ENCODE results near the gene GTPBP1. TPM values are rescaled to one million over a fixed set of nuclear protein-coding genes. Genes with fewer than 3 reads are reported as not detected.

Gene GTPBP1
- total RNA-seq, 2 donors from 2014 or later, result 135 to 192 TPM

GRCh38 chr22:38724926-38725571, 19.3 kb downstream of the GTPBP1 start:
- H3K9me3 Mint-ChIP-seq, result no peaks in the 10 kb centered on the region
- H3K36me3 Mint-ChIP-seq, result peaks cover 9% of the 10 kb centered on the region
- H3K4me1 Mint-ChIP-seq (ENCODE audit: low read depth in 2 of 2), result peaks cover 7 to 10% of the 10 kb centered on the region in 2 donors
- DNase-seq (ENCODE audit: low spot score) (no peak), ATAC-seq (peak in 1 of 2 donors; percentile 46)
- H3K27ac Mint-ChIP-seq, result peak overlapping the region in 1 of 2 donors; percentile 28
- H3K27me3 Mint-ChIP-seq, result no peaks in the 10 kb centered on the region
- no peak overlapping the region for H3K4me3 Mint-ChIP-seq

- Mint-ChIP-seq H3K9me3 (no peaks in the 10 kb centered on the region), H3K27ac (no peak overlapping the region), H3K4me3 (no peak overlapping the region), H3K36me3 (peaks cover 13% of the 10 kb centered on the region), H3K4me1 (ENCODE audit: low read depth in 2 of 2) (peaks cover 13% of the 10 kb centered on the region in 2 donors), H3K27me3 (no peaks in the 10 kb centered on the region)
- ATAC-seq (no peak), DNase-seq (ENCODE audit: low spot score) (no peak)
These were observed 20.3 kb downstream of the GTPBP1 start for GRCh38 chr22:38725900-38726655.

GRCh38 chr22:38727123-38727522, 21.4 kb downstream of the GTPBP1 start:
- Mint-ChIP-seq H3K27ac (no peak overlapping the region), H3K4me3 (no peak overlapping the region), H3K4me1 (ENCODE audit: low read depth in 2 of 2) (peaks cover 9 to 13% of the 10 kb centered on the region in 2 donors), H3K9me3 (no peaks in the 10 kb centered on the region), H3K36me3 (peaks cover 13% of the 10 kb centered on the region), H3K27me3 (no peaks in the 10 kb centered on the region)
- DNase-seq (ENCODE audit: low spot score) (no peak), ATAC-seq (no peak)

- H3K9me3 Mint-ChIP-seq, result no peaks in the 10 kb centered on the region
- H3K4me3 Mint-ChIP-seq, result no peak overlapping the region
- H3K27ac Mint-ChIP-seq, result no peak overlapping the region
- no peaks in the 10 kb centered on the region for H3K27me3 Mint-ChIP-seq
- DNase-seq (ENCODE audit: low spot score) (no peak), ATAC-seq (no peak)
- H3K4me1 Mint-ChIP-seq (ENCODE audit: low read depth in 2 of 2), result peaks cover 9 to 13% of the 10 kb centered on the region in 2 donors
- peaks cover 13% of the 10 kb centered on the region for H3K36me3 Mint-ChIP-seq
These were observed 22.0 kb downstream of the GTPBP1 start for GRCh38 chr22:38727530-38728451.

- Mint-ChIP-seq H3K4me3 (no peak overlapping the region), H3K4me1 (ENCODE audit: low read depth in 2 of 2) (peaks cover 13% of the 10 kb centered on the region in 2 donors)
These were observed 23.4 kb downstream of the GTPBP1 start for GRCh38 chr22:38728871-38729796.

GRCh38 chr22:38729946-38730345, 24.2 kb downstream of the GTPBP1 start:
- H3K9me3 Mint-ChIP-seq, result no peaks in the 10 kb centered on the region
- ATAC-seq (no peak), DNase-seq (ENCODE audit: low spot score) (no peak)
- H3K27me3 Mint-ChIP-seq, result no peaks in the 10 kb centered on the region
- peaks cover 11 to 16% of the 10 kb centered on the region in 2 donors for H3K4me1 Mint-ChIP-seq (ENCODE audit: low read depth in 2 of 2)
- H3K4me3 Mint-ChIP-seq, result no peak overlapping the region
- H3K36me3 Mint-ChIP-seq, result peaks cover 13% of the 10 kb centered on the region
- no peak overlapping the region for H3K27ac Mint-ChIP-seq

More at GRCh38 chr22:38728871-38729796, 23.4 kb downstream of the GTPBP1 start:
- ATAC-seq (no peak), DNase-seq (ENCODE audit: low spot score) (no peak)
- Mint-ChIP-seq H3K36me3 (peaks cover 13% of the 10 kb centered on the region), H3K27ac (no peak overlapping the region), H3K9me3 (no peaks in the 10 kb centered on the region), H3K27me3 (no peaks in the 10 kb centered on the region)

- H3K27me3 Mint-ChIP-seq, result no peaks in the 10 kb centered on the region
- DNase-seq (ENCODE audit: low spot score) (no peak), ATAC-seq (no peak)
- no peak overlapping the region for H3K27ac Mint-ChIP-seq
- H3K9me3 Mint-ChIP-seq, result no peaks in the 10 kb centered on the region
- peaks cover 7 to 15% of the 10 kb centered on the region in 2 donors for H3K4me1 Mint-ChIP-seq (ENCODE audit: low read depth in 2 of 2)
- H3K4me3 Mint-ChIP-seq, result no peak overlapping the region
- H3K36me3 Mint-ChIP-seq, result peaks cover 8% of the 10 kb centered on the region
These were observed 24.7 kb downstream of the GTPBP1 start for GRCh38 chr22:38730411-38730871.

GRCh38 chr22:38731703-38732161, 26.0 kb downstream of the GTPBP1 start:
- Mint-ChIP-seq H3K27ac (peak overlapping the region; percentile 41 to 53), H3K4me1 (ENCODE audit: low read depth in 2 of 2) (peaks cover 7 to 23% of the 10 kb centered on the region in 2 donors), H3K9me3 (no peaks in the 10 kb centered on the region), H3K27me3 (no peaks in the 10 kb centered on the region), H3K36me3 (peaks cover 7% of the 10 kb centered on the region), H3K4me3 (no peak overlapping the region)
- no peak for DNase-seq (ENCODE audit: low spot score)
- ATAC-seq, result no peak

- Mint-ChIP-seq H3K4me3 (no peak overlapping the region), H3K27ac (peak overlapping the region; percentile 41 to 53), H3K27me3 (no peaks in the 10 kb centered on the region), H3K9me3 (no peaks in the 10 kb centered on the region), H3K4me1 (ENCODE audit: low read depth in 2 of 2) (peaks cover 9 to 29% of the 10 kb centered on the region in 2 donors), H3K36me3 (peaks cover 13% of the 10 kb centered on the region)
- ATAC-seq, result no peak
- no peak for DNase-seq (ENCODE audit: low spot score)
These were observed 26.6 kb downstream of the GTPBP1 start for GRCh38 chr22:38732251-38732815.

- H3K4me3 Mint-ChIP-seq, result no peak overlapping the region
- DNase-seq (ENCODE audit: low spot score), result no peak
- H3K9me3 Mint-ChIP-seq, result no peaks in the 10 kb centered on the region
- ATAC-seq, result peak; percentile 56 to 59
- H3K27ac Mint-ChIP-seq, result peak overlapping the region; percentile 35 to 85
- peaks cover 16 to 38% of the 10 kb centered on the region in 2 donors for H3K4me1 Mint-ChIP-seq (ENCODE audit: low read depth in 2 of 2)
- H3K36me3 Mint-ChIP-seq, result peaks cover 13% of the 10 kb centered on the region
- no peaks in the 10 kb centered on the region for H3K27me3 Mint-ChIP-seq
These were observed 27.6 kb downstream of the GTPBP1 start for GRCh38 chr22:38733329-38733723.

- peaks cover 16 to 39% of the 10 kb centered on the region in 2 donors for H3K4me1 Mint-ChIP-seq (ENCODE audit: low read depth in 2 of 2)
- no peak overlapping the region for H3K4me3 Mint-ChIP-seq
- no peaks in the 10 kb centered on the region for H3K9me3 Mint-ChIP-seq
- ATAC-seq (peak in 1 of 2 donors; percentile 8), DNase-seq (ENCODE audit: low spot score) (no peak)
- no peaks in the 10 kb centered on the region for H3K27me3 Mint-ChIP-seq
- peaks cover 13% of the 10 kb centered on the region for H3K36me3 Mint-ChIP-seq
- H3K27ac Mint-ChIP-seq, result peak overlapping the region; percentile 74 to 85
These were observed 28.1 kb downstream of the GTPBP1 start for GRCh38 chr22:38733724-38734381.
